GM19438 (cell line): ENCODE results near the gene ANKS1B.

ENCODE experiments used
- ATAC-seq: cut with Tn5 transposase; IDR thresholded peaks from one replicate; pipeline ENCODE4 v1.9.1; 2021; ENCODE audit warnings: low read depth; ENCODE audit not compliant: unreplicated experiment

ANKS1B gene

DNA sequence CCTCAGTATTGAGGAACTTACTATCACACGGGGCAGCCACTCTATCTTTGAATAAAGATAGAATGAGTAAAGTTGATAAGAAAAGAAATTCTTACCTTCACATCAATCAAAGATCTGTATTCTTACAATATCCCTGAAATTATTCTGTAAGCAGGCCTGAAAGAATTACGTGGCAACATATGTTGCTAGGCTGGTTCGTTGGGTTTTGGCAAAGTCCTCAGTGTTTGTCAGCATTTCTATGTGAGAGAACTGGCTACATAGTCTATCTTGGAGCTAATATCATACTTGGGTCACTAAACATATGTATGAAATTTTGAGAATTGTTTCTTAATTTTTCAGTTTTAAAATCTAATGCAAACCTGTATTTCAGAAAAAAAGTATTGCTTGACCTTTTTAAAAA, 749.4 kb downstream of the ANKS1B start:
- ATAC-seq: no peak

DNA sequence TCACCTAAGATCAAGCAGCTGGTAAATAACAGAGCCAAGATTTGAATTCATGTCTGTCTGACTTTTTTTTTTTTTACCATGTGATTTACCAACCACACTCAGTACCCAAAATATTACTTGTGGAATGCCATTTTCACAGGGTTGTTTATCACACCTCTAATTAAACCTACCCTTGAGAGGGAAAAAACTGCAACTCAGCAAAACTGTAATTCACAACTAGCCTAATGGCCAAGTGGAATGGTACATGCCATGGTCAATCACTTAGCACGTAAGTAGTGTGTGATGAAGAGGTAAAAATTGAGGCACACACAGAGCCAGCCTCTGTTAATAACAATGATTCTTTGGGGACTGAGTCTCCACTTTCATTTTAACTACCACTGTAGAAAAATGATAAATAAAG, 750.0 kb downstream of the ANKS1B start:
- ATAC-seq: no peak

- ATAC-seq: no peak
Measured at GRCh38 chr12:99232324-99232723, 752.4 kb downstream of the ANKS1B start.

GRCh38 chr12:99231031-99231430, 753.7 kb downstream of the ANKS1B start:
- no peak for ATAC-seq

- no peak for ATAC-seq
Measured at GRCh38 chr12:99224237-99224636, 760.5 kb downstream of the ANKS1B start.

DNA sequence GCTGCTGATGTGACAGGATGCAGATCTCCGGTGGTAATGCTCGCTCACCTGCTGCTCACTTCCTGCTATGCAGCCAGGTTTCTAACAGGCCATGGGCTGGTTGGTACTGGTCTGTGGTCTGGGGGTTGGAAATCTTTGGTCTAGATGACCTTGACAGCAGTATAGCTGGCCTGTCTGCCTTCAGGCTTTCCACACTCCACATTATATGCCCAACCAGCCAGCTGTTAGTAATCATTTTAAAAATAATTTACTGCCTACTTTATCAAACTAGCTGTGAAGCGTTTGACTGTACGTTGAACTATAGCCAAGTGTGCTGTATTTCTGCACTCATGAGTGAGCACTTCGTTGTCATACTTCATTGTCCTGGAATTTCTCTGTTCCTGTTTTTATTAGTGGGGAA, 761.2 kb downstream of the ANKS1B start:
- no peak for ATAC-seq

DNA sequence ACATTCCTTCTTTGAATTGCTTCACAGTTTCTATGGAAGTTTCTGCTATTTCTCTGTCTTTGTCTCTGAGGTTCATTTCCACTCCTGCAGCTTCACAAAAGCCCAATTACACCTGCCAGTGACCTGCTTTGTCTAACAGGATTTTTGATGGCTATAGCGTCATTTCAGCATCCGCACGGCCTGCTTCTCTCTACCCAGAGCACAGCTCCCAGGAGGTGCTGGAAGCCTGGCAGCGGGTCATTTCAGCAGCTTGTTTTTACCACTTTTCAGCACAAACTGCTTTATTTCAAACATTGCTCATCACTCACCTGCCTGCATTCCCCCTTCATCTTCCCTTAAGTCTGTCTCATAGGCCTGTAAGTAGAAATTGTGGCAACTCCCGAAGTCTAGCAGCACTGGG, 771.7 kb downstream of the ANKS1B start:
- no peak for ATAC-seq

GRCh38 chr12:99212275-99212674, 772.5 kb downstream of the ANKS1B start:
- no peak for ATAC-seq

- no peak for ATAC-seq
Measured at GRCh38 chr12:99205111-99205510, 779.6 kb downstream of the ANKS1B start.

DNA sequence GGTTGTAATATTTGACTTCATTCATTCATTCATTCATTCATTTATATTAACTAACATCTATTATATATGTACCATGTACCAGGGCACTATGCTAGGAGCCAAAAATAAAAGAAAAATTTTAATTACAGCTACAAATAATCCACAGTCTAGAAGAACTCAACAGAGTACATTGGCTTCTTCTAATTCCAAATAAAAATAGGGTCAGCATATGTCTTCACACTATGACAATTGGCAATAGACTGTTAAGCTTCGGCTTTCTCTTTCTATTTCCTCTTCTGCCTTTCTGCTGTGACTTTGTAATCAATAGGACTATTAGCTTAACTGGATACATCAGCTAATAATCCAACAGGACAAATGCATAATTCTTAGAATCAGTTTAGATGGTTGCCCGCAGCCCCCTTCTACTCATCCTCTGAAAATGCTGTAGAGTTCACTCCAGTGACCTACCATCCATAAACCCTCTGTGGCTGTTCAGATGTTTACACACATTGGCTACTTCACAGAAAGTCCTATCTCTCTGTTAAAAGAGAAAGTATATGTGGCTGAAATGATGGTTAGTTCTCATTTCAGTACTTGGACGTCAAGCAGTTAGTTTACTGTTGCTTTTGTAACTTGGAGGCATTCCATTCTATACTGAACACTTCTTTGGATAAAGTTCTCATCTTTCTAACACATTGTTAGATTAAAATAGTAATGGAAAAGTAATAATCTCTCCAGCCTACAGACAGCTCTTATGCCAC, 782.7 kb downstream of the ANKS1B start:
- no peak for ATAC-seq

GRCh38 chr12:99200711-99201384, 783.9 kb downstream of the ANKS1B start:
- ATAC-seq: no peak

GRCh38 chr12:99195474-99195873, 789.3 kb downstream of the ANKS1B start:
- no peak for ATAC-seq

DNA sequence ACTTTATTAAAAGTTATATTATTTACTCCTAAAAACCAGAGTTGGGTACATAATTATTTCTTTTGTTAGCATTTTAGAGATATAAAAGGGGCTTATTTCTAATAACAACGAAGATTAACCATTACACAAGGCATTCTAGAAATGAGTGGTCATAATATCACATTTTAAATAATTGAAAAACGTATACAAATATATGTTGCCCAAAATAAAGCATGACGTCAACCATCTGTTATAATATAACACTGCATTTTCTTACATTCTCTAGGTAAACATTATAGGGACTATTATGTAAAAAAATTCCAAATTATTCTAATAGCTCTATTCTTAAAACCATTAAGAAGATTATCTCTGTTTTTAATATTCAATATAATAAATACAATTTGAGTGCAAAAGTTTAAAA, 792.2 kb downstream of the ANKS1B start:
- ATAC-seq: no peak

- no peak for ATAC-seq
Measured at GRCh38 chr12:99176871-99177270, 807.9 kb downstream of the ANKS1B start.

- ATAC-seq: no peak
Measured at GRCh38 chr12:99170461-99170860, 814.3 kb downstream of the ANKS1B start.

- ATAC-seq: no peak
Measured at GRCh38 chr12:99170037-99170436, 814.7 kb downstream of the ANKS1B start.

DNA sequence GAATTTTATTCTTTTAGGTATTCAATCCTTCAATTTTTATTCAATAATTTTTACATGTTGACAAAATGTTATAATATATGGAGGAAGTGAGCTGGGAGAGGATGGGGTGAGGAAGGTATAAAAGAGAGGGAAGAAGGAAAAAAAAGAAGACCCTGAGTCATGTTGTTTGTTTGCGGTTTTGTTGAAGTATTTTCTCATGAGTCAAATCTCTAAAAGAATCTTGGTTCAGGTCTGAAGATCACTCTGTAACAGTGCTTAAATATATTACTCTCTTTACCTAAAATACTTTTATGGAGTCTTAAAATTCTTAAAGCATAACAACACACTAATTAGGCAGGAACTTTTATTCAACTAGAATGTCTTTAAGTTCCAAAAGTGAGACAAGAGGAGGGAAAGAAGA, 826.8 kb downstream of the ANKS1B start:
- ATAC-seq: no peak

- no peak for ATAC-seq
Measured at GRCh38 chr12:99154983-99155336, 829.8 kb downstream of the ANKS1B start.

- no peak for ATAC-seq
Measured at GRCh38 chr12:99154216-99154982, 830.3 kb downstream of the ANKS1B start.

DNA sequence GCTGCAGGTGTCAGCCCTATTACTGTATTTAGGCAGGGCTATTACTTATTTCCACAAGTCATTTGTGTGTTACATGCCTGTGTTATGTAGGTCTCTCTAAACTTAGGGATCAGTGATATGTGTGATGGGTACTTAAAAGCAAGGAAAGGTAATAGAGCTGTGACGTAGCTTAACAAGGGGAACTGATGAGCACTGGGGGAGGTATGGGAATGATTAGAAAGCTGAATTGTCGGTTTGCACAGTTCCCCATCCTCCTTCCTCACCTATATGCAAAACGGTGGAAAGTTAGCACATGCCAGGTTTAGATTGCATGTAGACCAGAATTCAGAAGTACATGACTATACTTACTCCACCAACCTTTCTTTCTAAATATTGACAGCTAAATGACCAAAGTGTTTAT, 831.4 kb downstream of the ANKS1B start:
- no peak for ATAC-seq

- no peak for ATAC-seq
Measured at GRCh38 chr12:99152337-99152736, 832.4 kb downstream of the ANKS1B start.

- no peak for ATAC-seq
Measured at GRCh38 chr12:99151744-99152143, 833.0 kb downstream of the ANKS1B start.
